Natural killer cell (primary cell): ENCODE measurements around the gene SLC39A10. TPM values are rescaled to one million over a fixed set of nuclear protein-coding genes. Genes with fewer than 3 reads are reported as not detected.

Experiments
- ATAC-seq, 3 donors: fragments of 150-1000 bp in 2 of 3; fragments of 200-7000 bp in 1 of 3; cut with Tn5 transposase; 1 replicate in 1 of 3; 2 replicates in 2 of 3; pipeline ENCODE4 v1.10.0; 2021; ENCODE audit warnings: mild to moderate bottlenecking in 2 of 3, moderate library complexity in 2 of 3
- DNase-seq, 2 donors: peaks; one replicate each; pipeline versions ENCODE4 v3.0.0 to v3.0.0-alpha.2; 2013 to 2021; ENCODE audit warnings: mixed read lengths in 1 of 2
- H3K27ac ChIP-seq: one replicate; pipeline ENCODE4 v1.5.1; 2013; ENCODE audit warnings: mild to moderate bottlenecking, low read length
- H3K27me3 ChIP-seq: one replicate; pipeline ENCODE4 v1.6.1; 2013; ENCODE audit warnings: low read length; ENCODE audit not compliant: control insufficient read depth, insufficient read depth
- H3K36me3 ChIP-seq: one replicate; pipeline ENCODE4 v1.6.1; 2013; ENCODE audit warnings: low read length; ENCODE audit not compliant: control insufficient read depth, insufficient read depth
- H3K4me1 ChIP-seq: one replicate; pipeline ENCODE4 v1.6.1; 2013; ENCODE audit warnings: low read length; ENCODE audit not compliant: control insufficient read depth, insufficient read depth
- H3K4me3 ChIP-seq: one replicate; pipeline ENCODE4 v1.5.1; 2013; ENCODE audit warnings: low read length
- H3K9me3 ChIP-seq: one replicate; pipeline ENCODE4 v1.6.1; 2013; ENCODE audit warnings: low read length; ENCODE audit not compliant: control insufficient read depth, insufficient read depth
- H3K27ac Mint-ChIP-seq, 2 donors: one replicate each; pipeline ENCODE4 v1.8.0; 2022; ENCODE audit warnings: mild to moderate bottlenecking in 2 of 2, mixed read lengths in 2 of 2, moderate library complexity in 1 of 2
- H3K27me3 Mint-ChIP-seq, 2 donors: one replicate each; pipeline ENCODE4 v1.8.0; 2022; ENCODE audit warnings: low read depth in 2 of 2, mixed read lengths in 2 of 2
- H3K36me3 Mint-ChIP-seq: one replicate; pipeline ENCODE4 v1.8.0; 2022; ENCODE audit warnings: mixed read lengths
- H3K4me1 Mint-ChIP-seq, 2 donors: one replicate each; pipeline ENCODE4 v1.8.0; 2022; ENCODE audit warnings: mixed read lengths in 2 of 2
- H3K4me3 Mint-ChIP-seq: one replicate; pipeline ENCODE4 v1.8.0; 2022; ENCODE audit warnings: mild to moderate bottlenecking, moderate library complexity, mixed read lengths
- H3K9me3 Mint-ChIP-seq, 2 donors: one replicate each; pipeline ENCODE4 v1.8.0; 2022; ENCODE audit warnings: mixed read lengths in 2 of 2
- WGBS: methylation state at CpG from one replicate; pipeline ENCODE4 v1.1.7; 2013; ENCODE audit warnings: missing lambda C conversion rate; ENCODE audit not compliant: insufficient coverage; 5-methylcytosine and 5-hydroxymethylcytosine counted together
- intact Hi-C: fragments of 100-400 bp; cut with micrococcal nuclease; formaldehyde crosslinking; loops from one replicate; pipeline ENCODE4 v1.14.2; 2022
- total RNA-seq, 4 donors: library from RNA; stranded (reverse); fragments of 120-200 nt in 1 of 4; gene quantifications; one replicate each; pipeline versions ENCODE4 v1.2.3 to v1.2.4, GENCODE V29; 2013 to 2022
- TF ChIP-seq, protein P1 (sequence below): fragments of 200-600 bp; IDR thresholded peaks from one replicate; pipeline ENCODE4 v1.8.0; 2022; ENCODE audit warnings: antibody characterized with exemption

The SLC39A10 gene
- total RNA-seq, 3 donors from 2014 or later (not counting 1 experiment from before 2014, with no cell fraction given): 56.5 to 69.6 (median 58.5) TPM

- no peaks in the 10 kb centered on the region for H3K36me3 ChIP-seq
- DNase-seq (no peak), ATAC-seq (no peak)
- WGBS: 93% methylated on average over 2 of the region's 3 CpGs
- H3K27me3 ChIP-seq: no peaks in the 10 kb centered on the region
- Mint-ChIP-seq H3K4me3 (no peak overlapping the region), H3K4me1 (no peaks in the 10 kb centered on the region), H3K27me3 (peaks cover 0 to 5% of the 10 kb centered on the region in 2 donors), H3K36me3 (no peaks in the 10 kb centered on the region), H3K27ac (no peak overlapping the region), H3K9me3 (no peaks in the 10 kb centered on the region)
- H3K4me3 ChIP-seq: no peak overlapping the region
- H3K4me1 ChIP-seq: no peaks in the 10 kb centered on the region
- H3K27ac ChIP-seq: no peak overlapping the region
- no peaks in the 10 kb centered on the region for H3K9me3 ChIP-seq
- TF ChIP-seq, protein P1, sequence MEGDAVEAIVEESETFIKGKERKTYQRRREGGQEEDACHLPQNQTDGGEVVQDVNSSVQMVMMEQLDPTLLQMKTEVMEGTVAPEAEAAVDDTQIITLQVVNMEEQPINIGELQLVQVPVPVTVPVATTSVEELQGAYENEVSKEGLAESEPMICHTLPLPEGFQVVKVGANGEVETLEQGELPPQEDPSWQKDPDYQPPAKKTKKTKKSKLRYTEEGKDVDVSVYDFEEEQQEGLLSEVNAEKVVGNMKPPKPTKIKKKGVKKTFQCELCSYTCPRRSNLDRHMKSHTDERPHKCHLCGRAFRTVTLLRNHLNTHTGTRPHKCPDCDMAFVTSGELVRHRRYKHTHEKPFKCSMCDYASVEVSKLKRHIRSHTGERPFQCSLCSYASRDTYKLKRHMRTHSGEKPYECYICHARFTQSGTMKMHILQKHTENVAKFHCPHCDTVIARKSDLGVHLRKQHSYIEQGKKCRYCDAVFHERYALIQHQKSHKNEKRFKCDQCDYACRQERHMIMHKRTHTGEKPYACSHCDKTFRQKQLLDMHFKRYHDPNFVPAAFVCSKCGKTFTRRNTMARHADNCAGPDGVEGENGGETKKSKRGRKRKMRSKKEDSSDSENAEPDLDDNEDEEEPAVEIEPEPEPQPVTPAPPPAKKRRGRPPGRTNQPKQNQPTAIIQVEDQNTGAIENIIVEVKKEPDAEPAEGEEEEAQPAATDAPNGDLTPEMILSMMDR: no peak
- intact Hi-C loops: no loop called here
Measured at GRCh38 chr2:195620501-195620900, 36.5 kb upstream of the SLC39A10 start.

- H3K4me1 Mint-ChIP-seq: peaks cover 0 to 4% of the 10 kb centered on the region in 2 donors
- no peak overlapping the region for H3K27ac Mint-ChIP-seq
- peaks cover 0 to 5% of the 10 kb centered on the region in 2 donors for H3K27me3 Mint-ChIP-seq
- H3K4me1 ChIP-seq: no peaks in the 10 kb centered on the region
- no peak overlapping the region for H3K27ac ChIP-seq
- TF ChIP-seq, protein P1: no peak
- H3K9me3 Mint-ChIP-seq: no peaks in the 10 kb centered on the region
- no peak for DNase-seq
- no peaks in the 10 kb centered on the region for H3K36me3 ChIP-seq
- no peaks in the 10 kb centered on the region for H3K9me3 ChIP-seq
- no peaks in the 10 kb centered on the region for H3K36me3 Mint-ChIP-seq
- H3K4me3 Mint-ChIP-seq: no peak overlapping the region
- ATAC-seq: no peak
- H3K27me3 ChIP-seq: no peaks in the 10 kb centered on the region
- H3K4me3 ChIP-seq: no peak overlapping the region
- intact Hi-C loops: no loop called here
Measured at GRCh38 chr2:195622966-195623365, 34.1 kb upstream of the SLC39A10 start.

- Histone ChIP-seq H3K36me3 (no peaks in the 10 kb centered on the region), H3K4me1 (no peaks in the 10 kb centered on the region), H3K27ac (no peak overlapping the region), H3K4me3 (no peak overlapping the region), H3K27me3 (no peaks in the 10 kb centered on the region), H3K9me3 (no peaks in the 10 kb centered on the region)
- DNase-seq: no peak
- no peaks in the 10 kb centered on the region for H3K36me3 Mint-ChIP-seq
- TF ChIP-seq, protein P1: no peak
- no peak for ATAC-seq
- intact Hi-C loops: no loop called here
- no peaks in the 10 kb centered on the region for H3K27me3 Mint-ChIP-seq
- no peaks in the 10 kb centered on the region for H3K9me3 Mint-ChIP-seq
- no peak overlapping the region for H3K27ac Mint-ChIP-seq
- WGBS: 50% methylated on average over 2 of the region's 2 CpGs
- no peak overlapping the region for H3K4me3 Mint-ChIP-seq
- peaks cover 4 to 5% of the 10 kb centered on the region in 2 donors for H3K4me1 Mint-ChIP-seq
Measured at GRCh38 chr2:195626507-195626906, 30.5 kb upstream of the SLC39A10 start.

DNA sequence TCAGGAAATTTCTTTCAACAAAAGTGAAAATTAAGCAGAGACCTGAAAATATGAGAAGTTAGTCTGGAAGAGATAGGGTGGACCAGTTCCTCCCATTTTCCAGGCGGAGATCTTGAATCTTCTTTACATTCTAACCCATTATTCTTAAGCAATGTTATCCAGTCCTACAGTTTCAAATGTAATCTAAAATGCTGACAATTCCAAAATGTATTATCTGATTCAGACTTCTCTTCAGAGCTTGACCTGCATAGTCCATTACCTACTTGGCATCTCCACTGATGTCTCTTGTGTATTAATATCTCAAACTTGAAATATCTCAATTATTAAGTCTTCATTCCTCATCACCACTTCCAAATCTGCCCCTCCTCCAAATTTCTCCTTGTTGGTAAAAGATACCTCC lies 28.4 kb upstream of the SLC39A10 start:
- Mint-ChIP-seq H3K9me3 (no peaks in the 10 kb centered on the region), H3K27ac (no peak overlapping the region), H3K4me1 (peaks cover 4 to 5% of the 10 kb centered on the region in 2 donors), H3K4me3 (no peak overlapping the region), H3K36me3 (no peaks in the 10 kb centered on the region), H3K27me3 (no peaks in the 10 kb centered on the region)
- Histone ChIP-seq H3K27me3 (no peaks in the 10 kb centered on the region), H3K9me3 (no peaks in the 10 kb centered on the region), H3K4me3 (no peak overlapping the region), H3K27ac (no peak overlapping the region), H3K4me1 (peaks cover 6% of the 10 kb centered on the region), H3K36me3 (no peaks in the 10 kb centered on the region)
- intact Hi-C loops: no loop called here
- ATAC-seq (no peak), DNase-seq (no peak)
- WGBS: 86% methylated on average over 1 of the region's 1 CpG
- TF ChIP-seq, protein P1: no peak
